Osteocyte (in vitro differentiated cells): ENCODE measurements around the gene TUBB4A. TPM values are rescaled to one million over a fixed set of nuclear protein-coding genes. Genes with fewer than 3 reads are reported as not detected.

ENCODE experiments used
- DNase-seq: peaks from one replicate; pipeline ENCODE4 v3.0.0; 2021; ENCODE audit warnings: mixed read lengths; ENCODE audit not compliant: unreplicated experiment; ENCODE audit errors: extremely low spot score
- H3K27ac Mint-ChIP-seq: one replicate; pipeline ENCODE4 v1.8.0; 2021; ENCODE audit warnings: mild to moderate bottlenecking, mixed read lengths; ENCODE audit not compliant: unreplicated experiment
- H3K27me3 Mint-ChIP-seq: one replicate; pipeline ENCODE4 v1.8.0; 2021; ENCODE audit warnings: mixed read lengths; ENCODE audit not compliant: unreplicated experiment
- H3K36me3 Mint-ChIP-seq: one replicate; pipeline ENCODE4 v1.8.0; 2021; ENCODE audit warnings: mixed read lengths; ENCODE audit not compliant: unreplicated experiment
- H3K4me1 Mint-ChIP-seq: one replicate; pipeline ENCODE4 v1.8.0; 2021; ENCODE audit warnings: mixed read lengths; ENCODE audit not compliant: unreplicated experiment
- H3K4me3 Mint-ChIP-seq: one replicate; pipeline ENCODE4 v1.8.0; 2021; ENCODE audit warnings: mild to moderate bottlenecking, moderate library complexity, mixed read lengths; ENCODE audit not compliant: unreplicated experiment
- H3K9me3 Mint-ChIP-seq: one replicate; pipeline ENCODE4 v1.8.0; 2021; ENCODE audit warnings: mixed read lengths; ENCODE audit not compliant: unreplicated experiment
- total RNA-seq: library from RNA; stranded (reverse); gene quantifications from 2 replicates; pipeline ENCODE4 v1.2.1, GENCODE V29; 2021
- TF ChIP-seq, protein P1 (sequence below): fragments of 200-600 bp; sonication (generic); IDR thresholded peaks from 2 replicates; pipeline ENCODE4 v1.5.0; 2021; ENCODE audit warnings: antibody characterized with exemption, mild to moderate bottlenecking, moderate library complexity

Gene TUBB4A
- total RNA-seq, 1 donor from 2014 or later: not detected

DNA sequence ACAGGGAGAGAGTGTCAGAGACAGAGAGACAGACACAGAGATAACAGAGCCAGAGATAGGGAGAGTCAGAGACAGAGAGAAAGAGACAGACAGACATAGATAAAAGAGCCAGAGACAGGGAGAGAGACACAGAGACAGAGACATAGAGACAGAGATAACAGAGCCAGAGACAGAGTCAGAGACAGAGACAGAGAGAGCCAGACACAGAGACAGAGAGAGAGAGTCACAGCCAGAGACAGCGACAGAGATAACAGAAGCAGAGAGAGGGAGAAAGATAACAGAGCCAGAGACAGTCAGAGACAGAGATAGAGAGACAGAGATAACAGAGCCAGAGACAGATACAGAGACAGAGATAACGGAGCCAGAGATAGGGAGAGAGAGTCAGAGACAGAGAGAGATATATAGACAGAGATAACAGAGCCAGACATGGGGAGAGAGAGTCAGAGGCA is 27.9 kb upstream of the TUBB4A start:
- no peak for DNase-seq
- H3K4me3 Mint-ChIP-seq: peak overlapping the region; percentile 90
- H3K27ac Mint-ChIP-seq: peak overlapping the region; percentile 86
- peaks cover 12% of the 10 kb centered on the region for H3K27me3 Mint-ChIP-seq
- TF ChIP-seq, protein P1, sequence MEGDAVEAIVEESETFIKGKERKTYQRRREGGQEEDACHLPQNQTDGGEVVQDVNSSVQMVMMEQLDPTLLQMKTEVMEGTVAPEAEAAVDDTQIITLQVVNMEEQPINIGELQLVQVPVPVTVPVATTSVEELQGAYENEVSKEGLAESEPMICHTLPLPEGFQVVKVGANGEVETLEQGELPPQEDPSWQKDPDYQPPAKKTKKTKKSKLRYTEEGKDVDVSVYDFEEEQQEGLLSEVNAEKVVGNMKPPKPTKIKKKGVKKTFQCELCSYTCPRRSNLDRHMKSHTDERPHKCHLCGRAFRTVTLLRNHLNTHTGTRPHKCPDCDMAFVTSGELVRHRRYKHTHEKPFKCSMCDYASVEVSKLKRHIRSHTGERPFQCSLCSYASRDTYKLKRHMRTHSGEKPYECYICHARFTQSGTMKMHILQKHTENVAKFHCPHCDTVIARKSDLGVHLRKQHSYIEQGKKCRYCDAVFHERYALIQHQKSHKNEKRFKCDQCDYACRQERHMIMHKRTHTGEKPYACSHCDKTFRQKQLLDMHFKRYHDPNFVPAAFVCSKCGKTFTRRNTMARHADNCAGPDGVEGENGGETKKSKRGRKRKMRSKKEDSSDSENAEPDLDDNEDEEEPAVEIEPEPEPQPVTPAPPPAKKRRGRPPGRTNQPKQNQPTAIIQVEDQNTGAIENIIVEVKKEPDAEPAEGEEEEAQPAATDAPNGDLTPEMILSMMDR: no peak
- peaks cover 24% of the 10 kb centered on the region for H3K4me1 Mint-ChIP-seq
- H3K9me3 Mint-ChIP-seq: no peaks in the 10 kb centered on the region
- H3K36me3 Mint-ChIP-seq: no peaks in the 10 kb centered on the region

DNA sequence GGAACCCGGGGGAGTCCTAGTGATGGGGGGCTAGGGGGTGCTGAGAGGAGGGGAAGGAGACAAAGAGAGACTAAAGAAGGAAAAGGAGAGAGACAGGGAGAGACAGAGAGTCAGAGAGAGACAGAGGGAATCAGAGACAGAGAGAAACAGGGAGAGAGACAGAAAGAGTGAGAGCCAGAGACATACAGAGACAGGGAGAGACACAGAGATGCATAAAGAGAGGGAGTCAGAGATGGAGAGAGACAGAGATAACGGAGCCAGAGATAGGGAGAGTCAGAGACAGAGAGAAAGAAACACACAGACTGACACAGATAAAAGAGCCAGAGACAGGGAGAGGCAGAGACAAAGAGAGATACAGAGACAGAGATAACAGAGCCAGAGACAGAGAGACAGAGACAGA is 27.2 kb upstream of the TUBB4A start:
- TF ChIP-seq, protein P1: no peak
- Mint-ChIP-seq H3K9me3 (no peaks in the 10 kb centered on the region), H3K36me3 (no peaks in the 10 kb centered on the region), H3K4me3 (peak overlapping the region; percentile 90), H3K27ac (peak overlapping the region; percentile 86), H3K4me1 (peaks cover 24% of the 10 kb centered on the region), H3K27me3 (peaks cover 12% of the 10 kb centered on the region)
- DNase-seq: no peak

DNA sequence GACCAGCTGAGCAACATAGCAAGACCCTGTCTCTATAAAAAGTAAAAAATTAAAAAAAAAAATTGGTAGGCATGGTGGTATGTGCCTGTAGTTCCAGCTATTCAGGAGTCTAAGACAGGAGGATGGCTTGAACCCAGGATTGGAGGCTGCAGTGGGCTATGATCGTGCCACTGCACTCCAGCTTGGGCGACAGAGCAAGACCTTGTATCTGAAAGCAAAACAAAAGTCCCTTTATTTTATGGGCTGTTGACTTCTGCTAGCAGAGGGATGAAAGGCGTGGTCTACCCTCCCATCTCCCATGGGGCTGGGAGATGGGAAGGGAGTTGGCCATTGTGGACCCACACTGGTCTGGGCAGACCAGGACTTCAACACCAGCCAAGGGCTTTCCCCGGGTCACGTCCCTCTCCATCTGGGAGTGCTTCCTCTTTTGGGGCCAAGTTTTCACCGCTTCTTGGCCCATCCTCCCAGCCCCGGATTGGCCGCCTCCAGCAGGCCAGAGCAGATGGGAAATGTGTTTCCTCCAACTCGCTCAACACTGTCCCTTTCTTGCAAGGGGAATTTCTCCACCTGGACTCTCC is 26.5 kb upstream of the TUBB4A start:
- DNase-seq: no peak
- Mint-ChIP-seq H3K27me3 (peaks cover 12% of the 10 kb centered on the region), H3K27ac (no peak overlapping the region), H3K36me3 (no peaks in the 10 kb centered on the region), H3K4me3 (no peak overlapping the region), H3K9me3 (no peaks in the 10 kb centered on the region), H3K4me1 (peaks cover 22% of the 10 kb centered on the region)
- TF ChIP-seq, protein P1: no peak

DNA sequence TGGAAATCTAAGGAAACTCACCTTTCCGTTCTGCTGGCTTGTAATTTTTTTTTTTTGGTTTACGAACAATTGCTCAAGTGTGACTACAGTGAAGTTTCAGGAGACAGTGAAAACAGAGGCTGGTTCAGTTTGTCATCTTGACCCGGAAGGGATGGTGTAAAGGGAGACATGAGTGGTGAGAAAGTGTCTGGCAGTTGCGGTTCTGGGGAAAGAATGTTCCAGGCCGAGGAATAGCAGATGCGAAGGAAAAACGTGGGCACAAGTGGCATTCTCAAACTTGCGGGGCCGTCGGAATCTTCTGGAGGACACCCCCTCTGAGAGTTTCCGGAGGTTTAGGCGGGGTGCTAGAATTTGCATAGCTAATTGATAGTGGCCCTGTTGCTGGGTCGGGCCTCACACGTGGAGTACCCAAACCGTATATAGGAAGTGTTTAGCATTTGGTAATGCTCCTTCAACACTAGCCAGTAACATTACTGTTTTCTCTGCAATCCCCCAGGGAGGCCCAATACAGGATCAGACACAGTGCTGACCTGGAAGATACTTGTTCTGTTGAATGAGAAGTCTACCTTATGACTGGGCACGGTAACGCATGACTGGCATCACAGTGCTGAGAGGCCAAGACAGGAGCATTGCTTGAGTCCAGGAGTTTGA is 25.9 kb upstream of the TUBB4A start:
- Mint-ChIP-seq H3K4me3 (no peak overlapping the region), H3K27ac (no peak overlapping the region), H3K9me3 (no peaks in the 10 kb centered on the region), H3K27me3 (peaks cover 12% of the 10 kb centered on the region), H3K4me1 (peaks cover 22% of the 10 kb centered on the region), H3K36me3 (no peaks in the 10 kb centered on the region)
- no peak for DNase-seq
- TF ChIP-seq, protein P1: no peak

DNA sequence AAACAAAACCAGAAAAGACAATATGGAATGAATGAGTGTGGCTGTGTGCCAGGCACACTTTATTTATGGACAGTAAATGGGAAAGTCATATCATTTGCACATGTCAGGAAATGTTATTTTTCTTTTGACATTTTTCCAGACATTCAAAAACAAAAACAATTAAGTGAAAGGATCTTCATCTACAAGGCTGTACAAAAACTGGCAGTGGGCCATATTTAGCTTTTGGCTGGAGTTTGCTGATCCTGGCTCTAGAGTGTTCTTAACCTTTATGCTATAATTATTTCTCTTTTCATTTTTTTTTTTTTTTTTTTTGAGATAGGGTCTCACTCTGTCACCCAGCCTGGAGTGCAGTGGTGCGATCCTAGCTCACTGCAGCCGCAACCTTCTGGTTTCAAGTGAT is 22.2 kb upstream of the TUBB4A start:
- no peaks in the 10 kb centered on the region for H3K27me3 Mint-ChIP-seq
- H3K4me3 Mint-ChIP-seq: no peak overlapping the region
- H3K4me1 Mint-ChIP-seq: peaks cover 1% of the 10 kb centered on the region
- DNase-seq: no peak
- no peak overlapping the region for H3K27ac Mint-ChIP-seq
- no peaks in the 10 kb centered on the region for H3K9me3 Mint-ChIP-seq
- H3K36me3 Mint-ChIP-seq: no peaks in the 10 kb centered on the region
- TF ChIP-seq, protein P1: no peak
